Measurements from ENCODE around the gene FAM229A. TPM values are rescaled to one million over a fixed set of nuclear protein-coding genes. Genes with fewer than 3 reads are reported as not detected.

Gene FAM229A
- total RNA-seq, 1 experiment from 2014 or later, result 5.6 TPM

DNA sequence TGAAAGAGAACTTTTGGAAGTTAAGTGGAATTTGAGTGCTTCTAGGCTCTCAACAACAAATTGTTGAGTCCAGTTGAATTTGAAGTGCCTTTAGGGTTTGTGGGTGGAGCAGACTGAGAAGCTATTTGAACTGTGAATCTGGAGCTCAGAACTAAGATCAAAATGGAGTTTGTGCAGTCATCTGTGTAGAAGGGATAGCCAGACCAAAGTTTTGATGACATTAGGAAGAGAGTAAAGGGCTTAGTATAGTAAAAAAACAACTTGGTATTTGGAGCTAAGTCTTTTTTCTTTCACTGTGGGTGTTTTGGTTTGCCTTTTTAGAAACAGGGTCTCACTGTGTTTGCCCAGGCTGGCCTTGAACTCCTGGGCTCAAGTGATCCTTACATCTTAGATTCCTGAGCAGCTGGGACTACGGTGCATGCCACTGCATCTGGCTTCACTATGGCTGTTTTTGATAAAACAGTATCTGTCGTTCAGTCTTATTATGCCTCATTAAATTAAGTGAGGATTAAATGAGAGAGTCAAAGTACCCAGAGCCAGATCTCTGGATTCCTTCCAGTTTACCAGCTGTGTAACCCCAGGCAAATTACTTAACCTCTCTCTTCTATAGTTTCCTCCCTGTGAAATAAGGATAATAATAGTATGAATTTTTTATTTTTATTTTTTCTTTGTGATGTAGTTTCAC is 50.4 kb downstream of the FAM229A start:
- no peak overlapping the region for H4K5ac ChIP-seq (ENCODE audit: insufficient read length, low read depth, low read length)
- TF ChIP-seq CTCF (conservative IDR thresholded peaks at IDR 0.05), result no peak
- H3K4me1 ChIP-seq (ENCODE audit: insufficient read depth, low read length), result no peaks in the 10 kb centered on the region
- peaks cover 6 to 7% of the 10 kb centered on the region in 2 experiments; a peak in 2 of 4 replicates for H3K4me1 Mint-ChIP-seq
- H4K20me1 ChIP-seq (ENCODE audit: control insufficient read depth, insufficient read depth, insufficient read length), result no peaks in the 10 kb centered on the region
- H2AFZ ChIP-seq (ENCODE audit: low read length), result no peak overlapping the region
- H3K4me2 ChIP-seq (ENCODE audit: insufficient read depth, insufficient read length, low read length), result no peak overlapping the region
- H2BK120ac ChIP-seq (ENCODE audit: low read depth, low read length, poor library complexity, severe bottlenecking), result no peak overlapping the region
- no peak overlapping the region for H3K56ac ChIP-seq (ENCODE audit: insufficient read length, low read depth, low read length)
- no peak overlapping the region for H3K27ac ChIP-seq (ENCODE audit: insufficient read length, low read depth, low read length)
- no peak overlapping the region for H3K23ac ChIP-seq (ENCODE audit: insufficient read length, low read depth, low read length)
- H3K36me3 Mint-ChIP-seq (ENCODE audit: insufficient read depth in 1 of 3, low read depth in 3 of 3), result peaks cover 3 to 21% (median 5%) of the 10 kb centered on the region in 3 experiments; a peak in 5 of 7 replicates
- no peak for DNase-seq
- no peaks in the 10 kb centered on the region for H3K27me3 ChIP-seq (ENCODE audit: insufficient read depth, low read length)
- H3K9me3 Mint-ChIP-seq, result no peaks in the 10 kb centered on the region
- peaks cover 2% of the 10 kb centered on the region; the same call in 1 of the 2 replicates for H3K79me2 ChIP-seq (ENCODE audit: insufficient read depth, low read length)
- no peaks in the 10 kb centered on the region for H3K79me1 ChIP-seq (ENCODE audit: insufficient read depth, low read depth, low read length, poor library complexity, severe bottlenecking)
- H3K27me3 Mint-ChIP-seq (ENCODE audit: low read depth), result no peaks in the 10 kb centered on the region
- H4K8ac ChIP-seq (replicated peaks; ENCODE audit: insufficient read length, low read depth, low read length), result no peak overlapping the region
- H3K9ac ChIP-seq (ENCODE audit: extremely low read depth, insufficient read length, low read length), result no peak overlapping the region
- no peak overlapping the region for H2BK20ac ChIP-seq (ENCODE audit: low read depth, low read length, poor library complexity, severe bottlenecking)
- H3K9me3 ChIP-seq (ENCODE audit: control insufficient read depth, low read depth, low read length), result no peaks in the 10 kb centered on the region
- no peak overlapping the region for H3K14ac ChIP-seq (ENCODE audit: insufficient read depth, low read length)
- no CpG with 5 or more reads among the region's 2 CpGs for WGBS (ENCODE audit: extremely low coverage, insufficient read length, low lambda C conversion rate)
- H3K23me2 ChIP-seq (ENCODE audit: insufficient read length, low read depth, low read length, poor library complexity, severe bottlenecking), result no peaks in the 10 kb centered on the region
- H3T11ph ChIP-seq (ENCODE audit: low read length), result no peak overlapping the region
- H3K4ac ChIP-seq (ENCODE audit: low read depth, low read length), result no peak overlapping the region
- peak overlapping the region in 1 of 3 experiments; percentile 1; a peak in 4 of 7 replicates for H3K27ac Mint-ChIP-seq
- H2BK12ac ChIP-seq (ENCODE audit: insufficient read length, low read depth, low read length), result no peak overlapping the region
- H2BK15ac ChIP-seq (ENCODE audit: low read depth, low read length), result no peak overlapping the region
- H3K4me3 Mint-ChIP-seq, result no peak overlapping the region
- H3K18ac ChIP-seq (ENCODE audit: insufficient read length, low read depth, low read length), result no peak overlapping the region
- no peak overlapping the region for H2BK5ac ChIP-seq (ENCODE audit: insufficient read length, low read length)
- no peak overlapping the region for H2AK5ac ChIP-seq (ENCODE audit: insufficient read length, low read length)
- no peak overlapping the region for H4K91ac ChIP-seq (ENCODE audit: insufficient read length, low read depth, low read length)

Other genes with a start within 250 kb of the FAM229A start
- gene TXLNA, start 182.8 kb downstream of the FAM229A start, total RNA-seq (2021), result 67.3 and 69.4 TPM in 2 replicates
- gene CCDC28B, start 161.9 kb downstream of the FAM229A start, total RNA-seq (2021), result 20.7 and 21.3 TPM in 2 replicates
- gene IQCC, start 156.8 kb downstream of the FAM229A start, total RNA-seq (2021), result 5.1 and 5.3 TPM in 2 replicates
- gene DCDC2B, start 153.4 kb downstream of the FAM229A start, total RNA-seq (2021), result not detected in 2 replicates
- gene TMEM234, start 140.1 kb downstream of the FAM229A start, total RNA-seq (2021), result 19.5 and 19.7 TPM in 2 replicates
- 222 and 224 TPM in 2 replicates for gene EIF3I, start 140.1 kb downstream of the FAM229A start, total RNA-seq (2021)
- 1.5 and 2.1 TPM in 2 replicates for gene FAM167B, start 115.3 kb downstream of the FAM229A start, total RNA-seq (2021)
- 37.0 and 37.6 TPM in 2 replicates for gene LCK, start 111.2 kb downstream of the FAM229A start, total RNA-seq (2021)
- gene HDAC1, start 70.4 kb downstream of the FAM229A start, total RNA-seq (2021), result 162 and 174 TPM in 2 replicates
- gene MARCKSL1, start 26.3 kb downstream of the FAM229A start, total RNA-seq (2021), result 457 and 470 TPM in 2 replicates
- 1.6 and 2.1 TPM in 2 replicates for gene TSSK3, start 54 bp upstream of the FAM229A start, total RNA-seq (2021)
- 50.7 and 52.6 TPM in 2 replicates for gene BSDC1, start 32.0 kb upstream of the FAM229A start, total RNA-seq (2021)
- 1.6 and 1.9 TPM in 2 replicates for gene ZBTB8B, start 102.6 kb upstream of the FAM229A start, total RNA-seq (2021)
- gene ZBTB8A, start 176.9 kb upstream of the FAM229A start, total RNA-seq (2021), result 11.1 and 11.3 TPM in 2 replicates